Duodenal mucosa (tissue), 2 donors: ENCODE measurements around the gene FAM171A1.
"Not testable (repeated sequence)": the region's sequence is repeated elsewhere in the genome, so short reads cannot be mapped to it uniquely, and the experiment has no call there.

Experiments used
- H3K27ac ChIP-seq: one replicate; pipeline ENCODE4 v1.7.0; 2013; ENCODE audit warnings: low read depth, low read length
- H3K27me3 ChIP-seq, 2 donors: one replicate each; pipeline ENCODE4 v1.7.0; 2013; ENCODE audit warnings: low read length in 2 of 2, control low read depth in 1 of 2; ENCODE audit not compliant: insufficient read depth in 2 of 2, control insufficient read depth in 1 of 2
- H3K36me3 ChIP-seq, 2 donors: one replicate each; pipeline ENCODE4 v1.7.0; 2013; ENCODE audit warnings: low read length in 2 of 2, control low read depth in 1 of 2; ENCODE audit not compliant: insufficient read depth in 2 of 2, control insufficient read depth in 1 of 2
- H3K4me1 ChIP-seq, 2 donors: one replicate each; pipeline ENCODE4 v1.7.0; 2013; ENCODE audit warnings: low read length in 2 of 2, control low read depth in 1 of 2; ENCODE audit not compliant: insufficient read depth in 2 of 2, control insufficient read depth in 1 of 2
- H3K4me3 ChIP-seq, 2 donors: one replicate each; pipeline ENCODE4 v1.7.0; 2013; ENCODE audit warnings: low read length in 2 of 2, low read depth in 1 of 2
- H3K9ac ChIP-seq, 2 donors: one replicate each; pipeline ENCODE4 v1.7.0; 2013; ENCODE audit warnings: low read length in 2 of 2, low read depth in 1 of 2
- H3K9me3 ChIP-seq, 2 donors: one replicate each; pipeline ENCODE4 v1.7.0; 2013; ENCODE audit warnings: low read length in 2 of 2, control low read depth in 1 of 2; ENCODE audit not compliant: control insufficient read depth in 1 of 2

FAM171A1 gene

GRCh38 chr10:15222511-15222910 is 148.6 kb downstream of the FAM171A1 start:
- no peaks in the 10 kb centered on the region for H3K27me3 ChIP-seq

DNA sequence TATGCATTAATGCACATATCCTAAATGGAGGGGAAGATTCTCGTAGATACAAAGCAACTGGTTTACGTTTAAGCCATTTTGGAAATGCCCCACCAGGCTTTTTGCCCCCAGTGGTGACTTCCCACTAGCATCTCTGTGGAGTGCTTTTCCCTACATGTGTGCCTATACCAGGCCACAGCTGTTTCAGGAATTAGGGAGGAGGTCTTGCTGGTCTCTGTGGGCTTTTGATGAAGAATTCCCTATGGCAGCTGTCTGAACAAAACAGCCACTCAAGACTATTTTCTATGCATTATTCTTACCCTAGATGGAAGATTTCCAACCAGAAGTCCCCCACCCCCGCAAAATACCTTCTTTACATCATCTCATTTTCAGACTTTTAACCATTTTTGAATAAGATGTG is 150.6 kb downstream of the FAM171A1 start:
- Histone ChIP-seq H3K27me3 (no peaks in the 10 kb centered on the region), H3K27ac (no peak overlapping the region), H3K4me1 (no peaks in the 10 kb centered on the region), H3K9ac (no peak overlapping the region), H3K9me3 (no peaks in the 10 kb centered on the region), H3K36me3 (peaks cover 3 to 6% of the 10 kb centered on the region in 2 donors), H3K4me3 (no peak overlapping the region)

More at GRCh38 chr10:15222511-15222910, 148.6 kb downstream of the FAM171A1 start:
- Histone ChIP-seq H3K36me3 (peaks cover 3 to 6% of the 10 kb centered on the region in 2 donors), H3K27ac (no peak overlapping the region), H3K9me3 (no peaks in the 10 kb centered on the region), H3K4me1 (no peaks in the 10 kb centered on the region), H3K9ac (no peak overlapping the region), H3K4me3 (no peak overlapping the region)

DNA sequence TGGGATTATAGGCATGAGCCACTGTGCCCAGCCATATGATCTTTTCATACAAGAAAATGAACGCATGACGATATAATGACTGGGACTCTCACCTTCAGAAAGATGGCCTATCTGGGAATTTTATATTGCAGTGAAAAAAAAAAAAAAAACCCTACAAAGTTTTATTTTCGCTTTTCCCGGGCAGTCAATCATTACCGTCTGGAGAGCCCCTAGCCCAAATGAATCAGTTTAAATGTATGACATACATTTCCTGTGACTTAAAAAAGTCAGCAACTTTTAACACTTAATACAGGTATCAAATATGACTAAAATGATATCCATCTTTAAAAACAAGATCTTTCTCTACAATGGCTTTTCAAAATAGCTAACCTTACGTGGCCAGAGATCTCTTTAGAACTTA is 154.4 kb downstream of the FAM171A1 start:
- peaks cover 0 to 29% of the 10 kb centered on the region in 2 donors for H3K36me3 ChIP-seq
- H3K9me3 ChIP-seq: no peaks in the 10 kb centered on the region
- no peak overlapping the region for H3K9ac ChIP-seq
- H3K4me1 ChIP-seq: no peaks in the 10 kb centered on the region
- H3K4me3 ChIP-seq: no peak overlapping the region
- no peaks in the 10 kb centered on the region for H3K27me3 ChIP-seq
- H3K27ac ChIP-seq: no peak overlapping the region

DNA sequence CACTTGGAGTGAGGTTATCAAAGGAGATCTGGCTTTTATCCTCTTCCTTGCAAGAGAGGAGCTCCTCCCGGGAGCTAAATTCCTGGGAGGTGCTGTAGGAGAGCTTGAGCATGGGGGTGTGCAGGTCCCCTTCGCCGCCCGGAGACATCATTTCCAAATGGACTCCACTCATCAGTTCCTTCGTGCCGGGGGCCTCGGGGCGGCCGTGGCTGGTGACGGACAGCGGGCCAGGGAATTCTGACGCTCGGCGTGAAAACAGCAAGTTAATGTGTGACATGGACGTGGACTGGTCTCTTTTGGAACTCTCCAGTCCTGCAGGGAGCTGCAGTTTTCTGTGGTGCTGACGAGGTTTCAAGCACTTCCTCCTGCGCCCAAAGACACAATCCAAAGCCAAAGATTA is 156.9 kb downstream of the FAM171A1 start:
- no peak overlapping the region for H3K9ac ChIP-seq
- no peak overlapping the region for H3K4me3 ChIP-seq
- no peaks in the 10 kb centered on the region for H3K9me3 ChIP-seq
- H3K4me1 ChIP-seq: peaks cover 0 to 7% of the 10 kb centered on the region in 2 donors
- no peak overlapping the region for H3K27ac ChIP-seq
- no peaks in the 10 kb centered on the region for H3K27me3 ChIP-seq
- H3K36me3 ChIP-seq: peaks cover 0 to 23% of the 10 kb centered on the region in 2 donors

DNA sequence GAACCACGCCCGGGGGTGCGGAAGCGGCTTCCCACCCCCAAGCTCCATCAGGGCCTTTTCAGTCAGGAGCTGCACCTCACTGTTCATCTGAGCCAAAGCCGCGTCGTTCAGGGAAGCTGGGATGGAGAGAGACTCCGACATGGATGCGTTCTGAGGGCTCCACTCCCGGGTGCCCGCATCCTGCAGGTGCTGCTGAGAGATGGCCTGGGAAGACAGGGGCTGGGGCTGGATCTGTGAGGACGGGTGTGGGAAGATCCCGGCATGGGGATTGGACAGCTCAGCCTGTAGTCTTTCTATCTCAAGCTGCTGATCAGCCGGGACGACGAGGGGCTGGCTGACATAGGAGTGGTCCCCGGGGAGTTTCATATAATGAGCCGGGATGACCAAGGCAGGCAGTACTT is 157.6 kb downstream of the FAM171A1 start:
- Histone ChIP-seq H3K9me3 (no peaks in the 10 kb centered on the region), H3K9ac (no peak overlapping the region), H3K36me3 (peaks cover 0 to 23% of the 10 kb centered on the region in 2 donors), H3K27me3 (no peaks in the 10 kb centered on the region), H3K4me3 (no peak overlapping the region), H3K27ac (no peak overlapping the region), H3K4me1 (peaks cover 3 to 9% of the 10 kb centered on the region in 2 donors)

DNA sequence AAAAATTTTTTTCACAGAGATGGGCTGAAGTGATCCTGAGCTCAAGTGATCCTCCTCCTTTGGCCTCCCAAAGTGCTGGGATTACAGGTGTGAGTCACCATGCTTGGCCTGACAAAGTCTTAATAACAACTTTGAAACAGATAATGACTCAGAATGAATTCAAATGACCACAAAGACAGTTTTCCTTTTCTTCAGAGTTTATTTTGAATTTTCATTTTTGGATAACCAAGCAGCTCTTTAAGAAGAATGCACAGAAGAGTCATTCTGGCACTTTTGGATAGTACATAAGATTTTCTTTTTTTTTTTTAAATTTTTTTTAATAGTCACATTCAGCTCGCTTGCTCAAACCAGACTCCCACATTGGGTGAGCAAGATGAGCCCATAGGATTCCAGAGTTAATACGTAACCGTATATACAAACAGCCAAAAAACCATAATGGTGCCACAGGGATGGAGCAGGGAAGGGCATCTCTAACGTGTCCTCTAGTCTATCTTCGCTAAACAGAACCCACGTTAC is 159.6 kb downstream of the FAM171A1 start:
- no peaks in the 10 kb centered on the region for H3K9me3 ChIP-seq
- H3K27me3 ChIP-seq: no peaks in the 10 kb centered on the region
- H3K36me3 ChIP-seq: peaks cover 0 to 27% of the 10 kb centered on the region in 2 donors
- H3K9ac ChIP-seq: no peak overlapping the region
- no peak overlapping the region for H3K4me3 ChIP-seq
- peaks cover 6 to 13% of the 10 kb centered on the region in 2 donors for H3K4me1 ChIP-seq
- H3K27ac ChIP-seq: no peak overlapping the region

- H3K27me3 ChIP-seq: no peaks in the 10 kb centered on the region
- H3K4me1 ChIP-seq: peaks cover 6 to 13% of the 10 kb centered on the region in 2 donors
- peaks cover 0 to 27% of the 10 kb centered on the region in 2 donors for H3K36me3 ChIP-seq
- H3K4me3 ChIP-seq: no peak overlapping the region
- no peak overlapping the region for H3K9ac ChIP-seq
- no peaks in the 10 kb centered on the region for H3K9me3 ChIP-seq
- no peak overlapping the region for H3K27ac ChIP-seq
These were observed 160.6 kb downstream of the FAM171A1 start for GRCh38 chr10:15210521-15210920.

DNA sequence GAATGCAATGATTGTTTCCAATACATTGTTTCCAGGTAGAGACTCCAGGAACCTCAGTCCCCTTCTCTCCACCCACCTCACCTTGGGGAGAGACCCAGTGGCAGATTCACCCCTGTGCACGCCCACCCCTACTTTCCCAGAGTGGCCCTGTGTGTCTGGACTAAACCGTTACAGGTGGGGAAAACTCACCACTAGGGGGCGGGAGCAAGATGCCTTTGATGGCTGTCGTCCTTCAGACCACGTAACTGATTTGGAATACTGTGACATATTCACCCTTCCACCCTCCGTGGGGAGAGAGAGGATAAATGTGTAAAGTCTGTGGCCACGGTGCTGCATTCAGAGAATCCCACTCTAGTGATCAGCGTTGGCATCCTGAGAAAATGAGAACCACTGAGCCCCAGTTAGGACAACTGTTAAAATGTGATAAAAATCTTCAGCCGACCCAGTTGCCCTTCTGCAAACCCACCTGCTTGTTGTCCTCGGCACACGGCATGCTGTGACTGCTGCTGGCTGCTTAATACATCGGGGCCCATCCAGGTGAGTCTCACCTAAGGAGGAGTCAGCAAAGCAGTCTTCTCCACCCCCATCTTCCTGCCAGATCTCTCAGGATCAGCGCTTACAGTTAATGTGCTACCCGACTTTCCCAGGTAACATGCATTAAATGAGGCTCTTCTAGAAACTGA is 161.1 kb downstream of the FAM171A1 start:
- Histone ChIP-seq H3K27ac (no peak overlapping the region), H3K27me3 (no peaks in the 10 kb centered on the region)

GRCh38 chr10:15208221-15208620 is 162.9 kb downstream of the FAM171A1 start:
- Histone ChIP-seq H3K9me3 (no peaks in the 10 kb centered on the region), H3K4me3 (no peak overlapping the region), H3K27ac (no peak overlapping the region), H3K36me3 (peaks cover 0 to 18% of the 10 kb centered on the region in 2 donors), H3K9ac (no peak overlapping the region), H3K4me1 (peaks cover 6 to 13% of the 10 kb centered on the region in 2 donors), H3K27me3 (no peaks in the 10 kb centered on the region)

More for the DNA sequence above, 161.1 kb downstream of the FAM171A1 start:
- Histone ChIP-seq H3K36me3 (peaks cover 0 to 27% of the 10 kb centered on the region in 2 donors), H3K4me3 (no peak overlapping the region), H3K9ac (no peak overlapping the region), H3K4me1 (peaks cover 6 to 13% of the 10 kb centered on the region in 2 donors), H3K9me3 (no peaks in the 10 kb centered on the region)

- H3K9ac ChIP-seq, H3K27ac ChIP-seq, H3K9me3 ChIP-seq: not testable (repeated sequence)
These were observed 163.7 kb downstream of the FAM171A1 start for GRCh38 chr10:15207410-15207809.

More at GRCh38 chr10:15207410-15207809, 163.7 kb downstream of the FAM171A1 start:
- Histone ChIP-seq H3K4me1 (peaks cover 6 to 13% of the 10 kb centered on the region in 2 donors), H3K36me3 (peaks cover 0 to 10% of the 10 kb centered on the region in 2 donors)
- H3K4me3 ChIP-seq, H3K27me3 ChIP-seq: not testable (repeated sequence)
